Lower lobe of right lung (tissue), 2 donors: Measurements from ENCODE around the gene LIMK1. TPM values are rescaled to one million over a fixed set of nuclear protein-coding genes. Genes with fewer than 3 reads are reported as not detected.
A peak's percentile ranks its signal among the peaks of the same experiment; 100 is the strongest.

ENCODE experiments used
- ATAC-seq, 2 donors: fragments of 200-7000 bp; cut with Tn5 transposase; one replicate each; pipeline ENCODE4 v1.9.1; 2020 to 2022; ENCODE audit warnings: mild to moderate bottlenecking in 2 of 2, moderate library complexity in 2 of 2
- DNase-seq: peaks from one replicate; pipeline ENCODE4 v3.0.0-alpha.2; 2020
- H3K27ac ChIP-seq: fragments of 200-600 bp; one replicate; pipeline ENCODE4 v1.8.0; 2022
- H3K27me3 ChIP-seq: fragments of 200-600 bp; one replicate; pipeline ENCODE4 v1.8.0; 2022; ENCODE audit warnings: low read depth
- H3K36me3 ChIP-seq: fragments of 200-600 bp; one replicate; pipeline ENCODE4 v1.8.0; 2022; ENCODE audit warnings: mild to moderate bottlenecking
- H3K4me1 ChIP-seq: fragments of 200-600 bp; one replicate; pipeline ENCODE4 v1.8.0; 2022
- H3K4me3 ChIP-seq: fragments of 200-600 bp; one replicate; pipeline ENCODE4 v1.8.0; 2022; ENCODE audit warnings: mild to moderate bottlenecking
- H3K9me3 ChIP-seq: fragments of 200-600 bp; one replicate; pipeline ENCODE4 v1.8.0; 2022
- CTCF ChIP-seq: fragments of 200-600 bp; IDR thresholded peaks from one replicate; pipeline ENCODE4 v1.8.0; 2022; ENCODE audit warnings: antibody characterized with exemption, mild to moderate bottlenecking
- intact Hi-C: fragments of 100-400 bp; cut with DNase I; formaldehyde crosslinking; loops from one replicate; pipeline ENCODE4 v1.11.0; 2022
- total RNA-seq: library from RNA; stranded (reverse); fragmentation: NEBNext Ultra II Directional; extraction: Animal tissue kit (Norgen Biotek cat#: 25700); gene quantifications from one replicate; pipeline ENCODE4 v1.2.1, GENCODE V29; 2021
- donor health status: DM: no; HTN: yes; CAD: no; lungs with severe emphysema.

LIMK1 gene
- total RNA-seq, 1 donor from 2014 or later: 48.6 TPM

DNA sequence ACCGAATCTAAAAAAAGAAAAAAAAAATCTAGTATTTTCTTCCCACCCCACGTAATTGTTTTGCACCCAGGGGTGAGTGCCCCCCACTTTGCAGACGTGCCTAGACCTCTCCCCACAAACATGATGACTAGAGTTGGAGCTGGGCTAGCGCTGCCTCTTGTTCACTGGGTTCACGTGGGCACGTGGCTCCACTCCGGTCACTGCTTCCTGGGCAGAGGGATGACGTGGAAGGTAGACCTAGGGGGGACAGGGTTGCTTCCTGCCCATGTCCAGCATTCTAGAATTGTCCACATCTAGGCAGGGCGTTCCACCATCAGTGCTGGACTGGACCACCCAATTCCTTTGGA is 861 bp upstream of the LIMK1 start:
- no peak for TF ChIP-seq CTCF
- H3K9me3 ChIP-seq: no peaks in the 10 kb centered on the region
- intact Hi-C loops: no loop called here
- ATAC-seq (no peak), DNase-seq (no peak)
- H3K27me3 ChIP-seq: no peaks in the 10 kb centered on the region
- no peak overlapping the region for H3K27ac ChIP-seq
- no peak overlapping the region for H3K4me3 ChIP-seq
- peaks cover under 1% of the 10 kb centered on the region for H3K36me3 ChIP-seq
- peaks cover 19% of the 10 kb centered on the region for H3K4me1 ChIP-seq

GRCh38 chr7:74083928-74084721 is 521 bp downstream of the LIMK1 start:
- Histone ChIP-seq H3K27ac (peak overlapping the region; percentile 41), H3K4me3 (peak overlapping the region; percentile 70), H3K27me3 (no peaks in the 10 kb centered on the region), H3K36me3 (peaks cover 4% of the 10 kb centered on the region), H3K4me1 (peaks cover 19% of the 10 kb centered on the region), H3K9me3 (no peaks in the 10 kb centered on the region)
- TF ChIP-seq CTCF: no peak
- intact Hi-C loops: no loop called here
- ATAC-seq: peak; percentile 52 to 60
- DNase-seq: peak; percentile 64

- H3K27ac ChIP-seq: no peak overlapping the region
- H3K4me3 ChIP-seq: peak overlapping the region; percentile 70
- H3K27me3 ChIP-seq: no peaks in the 10 kb centered on the region
- peaks cover 19% of the 10 kb centered on the region for H3K4me1 ChIP-seq
- TF ChIP-seq CTCF: no peak
- DNase-seq: no peak
- peaks cover 4% of the 10 kb centered on the region for H3K36me3 ChIP-seq
- H3K9me3 ChIP-seq: no peaks in the 10 kb centered on the region
- intact Hi-C loops: no loop called here
- peak in 1 of 2 donors; percentile 3 for ATAC-seq
Measured at GRCh38 chr7:74084722-74085578, 1.3 kb downstream of the LIMK1 start.

DNA sequence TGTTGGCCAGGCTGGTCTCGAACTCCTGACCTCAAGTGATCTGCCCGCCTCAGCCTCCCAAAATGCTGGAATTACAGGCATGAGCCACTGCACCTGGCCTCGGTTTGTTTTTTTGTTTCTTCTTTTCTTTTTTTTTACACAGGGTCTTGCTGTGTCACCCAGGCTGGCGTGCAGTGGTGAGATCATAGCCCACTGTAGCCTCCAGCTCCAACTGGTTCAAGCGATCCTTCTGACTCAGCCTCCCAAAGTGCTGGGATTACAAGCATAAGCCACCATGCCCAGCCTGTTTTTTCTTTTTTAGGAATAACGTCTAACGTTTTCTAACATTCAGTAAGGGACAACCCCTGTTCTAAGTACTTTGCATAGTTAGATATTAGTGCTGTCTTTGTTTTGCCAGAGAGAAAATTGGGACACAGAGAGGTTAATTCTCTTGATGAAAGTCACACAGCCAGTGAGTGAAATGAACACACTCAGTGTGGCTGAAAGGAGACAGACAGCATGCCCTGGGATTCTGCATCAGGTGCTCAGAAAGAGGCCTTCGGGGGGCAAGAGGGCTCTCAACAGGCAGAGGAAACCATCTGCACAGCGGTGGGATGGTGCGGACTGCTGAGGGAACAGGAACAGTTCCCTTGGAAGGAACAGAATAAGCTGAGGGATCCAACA is 4.3 kb downstream of the LIMK1 start:
- H3K36me3 ChIP-seq: peaks cover 4% of the 10 kb centered on the region
- H3K27me3 ChIP-seq: no peaks in the 10 kb centered on the region
- no peak for DNase-seq
- no peak for ATAC-seq
- H3K4me1 ChIP-seq: peaks cover 27% of the 10 kb centered on the region
- H3K9me3 ChIP-seq: no peaks in the 10 kb centered on the region
- TF ChIP-seq CTCF: no peak
- no peak overlapping the region for H3K4me3 ChIP-seq
- intact Hi-C loops: no loop called here
- no peak overlapping the region for H3K27ac ChIP-seq

DNA sequence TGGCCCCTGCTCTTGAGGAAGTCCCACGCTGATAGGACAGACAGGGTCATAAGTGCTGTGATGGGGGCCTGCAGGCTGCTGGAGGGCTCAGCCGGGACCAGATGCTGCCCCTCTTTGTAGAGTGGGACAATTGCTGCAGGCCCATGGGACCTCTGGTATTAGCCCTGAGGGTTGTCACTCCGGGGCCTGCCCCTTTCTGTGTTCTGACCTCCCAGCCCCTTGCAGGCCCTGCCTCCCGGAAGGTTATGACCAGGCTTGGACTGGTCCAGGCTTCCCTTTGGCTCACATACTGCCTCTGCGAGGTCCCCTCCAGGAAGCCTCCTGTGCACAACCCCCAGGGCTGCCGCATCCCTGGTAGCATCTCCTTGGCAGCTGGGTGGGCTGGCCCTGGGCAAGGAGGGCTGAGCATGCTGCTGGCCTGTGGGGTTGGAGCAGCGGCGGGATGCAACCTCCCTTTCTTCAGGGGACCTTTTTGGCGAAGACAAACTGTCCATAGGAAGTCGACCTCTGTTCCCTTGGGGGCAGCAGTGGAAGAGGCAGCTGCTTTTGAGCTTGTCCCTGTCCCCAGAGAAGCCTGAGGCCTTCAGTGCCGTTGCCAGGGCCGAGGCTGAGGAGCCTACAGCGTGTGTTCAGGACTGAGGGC is 8.8 kb downstream of the LIMK1 start:
- intact Hi-C loops: no loop called here
- Histone ChIP-seq H3K4me1 (peaks cover 32% of the 10 kb centered on the region), H3K27ac (peak overlapping the region; percentile 85), H3K36me3 (peaks cover 14% of the 10 kb centered on the region), H3K9me3 (no peaks in the 10 kb centered on the region), H3K27me3 (no peaks in the 10 kb centered on the region), H3K4me3 (peak overlapping the region; percentile 60)
- no peak for TF ChIP-seq CTCF
- peak; percentile 57 for DNase-seq
- ATAC-seq: peak in 1 of 2 donors; percentile 8
